ENCODE results near the gene IL1RN.
A peak's percentile ranks its signal among the peaks of the same experiment; 100 is the strongest.

Gene IL1RN

GRCh38 chr2:113113807-113114206, 13.6 kb upstream of the IL1RN start:
- Mint-ChIP-seq H3K4me1 (ENCODE audit: low read depth) (peaks cover 19% of the 10 kb centered on the region), H3K9me3 (no peaks in the 10 kb centered on the region), H3K4me3 (no peak overlapping the region), H3K27ac (no peak overlapping the region), H3K36me3 (ENCODE audit: low read depth) (no peaks in the 10 kb centered on the region), H3K27me3 (ENCODE audit: low read depth) (no peaks in the 10 kb centered on the region)
- no peak for DNase-seq (ENCODE audit: low spot score)

- Mint-ChIP-seq H3K4me3 (no peak overlapping the region), H3K4me1 (ENCODE audit: low read depth) (peaks cover 19% of the 10 kb centered on the region), H3K27me3 (ENCODE audit: low read depth) (no peaks in the 10 kb centered on the region), H3K27ac (no peak overlapping the region), H3K36me3 (ENCODE audit: low read depth) (no peaks in the 10 kb centered on the region), H3K9me3 (no peaks in the 10 kb centered on the region)
- DNase-seq (ENCODE audit: low spot score): no peak
Observed at GRCh38 chr2:113114224-113114945, 13.0 kb upstream of the IL1RN start.

- Mint-ChIP-seq H3K4me1 (ENCODE audit: low read depth) (peaks cover 22% of the 10 kb centered on the region), H3K9me3 (no peaks in the 10 kb centered on the region), H3K27ac (no peak overlapping the region), H3K36me3 (ENCODE audit: low read depth) (no peaks in the 10 kb centered on the region), H3K27me3 (ENCODE audit: low read depth) (no peaks in the 10 kb centered on the region), H3K4me3 (no peak overlapping the region)
- no peak for DNase-seq (ENCODE audit: low spot score)
Observed at GRCh38 chr2:113114996-113115395, 12.4 kb upstream of the IL1RN start.

- Mint-ChIP-seq H3K4me3 (peak overlapping the region; percentile 31), H3K4me1 (ENCODE audit: low read depth) (peaks cover 28% of the 10 kb centered on the region), H3K27ac (peak overlapping the region; percentile 52), H3K9me3 (no peaks in the 10 kb centered on the region), H3K36me3 (ENCODE audit: low read depth) (no peaks in the 10 kb centered on the region), H3K27me3 (ENCODE audit: low read depth) (no peaks in the 10 kb centered on the region)
- no peak for DNase-seq (ENCODE audit: low spot score)
Observed at GRCh38 chr2:113116100-113116958, 11.1 kb upstream of the IL1RN start.

GRCh38 chr2:113117541-113118262, 9.7 kb upstream of the IL1RN start:
- Mint-ChIP-seq H3K36me3 (ENCODE audit: low read depth) (no peaks in the 10 kb centered on the region), H3K4me1 (ENCODE audit: low read depth) (peaks cover 29% of the 10 kb centered on the region), H3K27me3 (ENCODE audit: low read depth) (no peaks in the 10 kb centered on the region), H3K9me3 (no peaks in the 10 kb centered on the region), H3K27ac (peak overlapping the region; percentile 33), H3K4me3 (no peak overlapping the region)
- peak; percentile 83 for DNase-seq (ENCODE audit: low spot score)

- Mint-ChIP-seq H3K4me3 (no peak overlapping the region), H3K9me3 (no peaks in the 10 kb centered on the region), H3K27me3 (ENCODE audit: low read depth) (no peaks in the 10 kb centered on the region), H3K4me1 (ENCODE audit: low read depth) (peaks cover 29% of the 10 kb centered on the region), H3K36me3 (ENCODE audit: low read depth) (no peaks in the 10 kb centered on the region), H3K27ac (no peak overlapping the region)
- DNase-seq (ENCODE audit: low spot score): no peak
Observed at GRCh38 chr2:113118263-113118657, 9.1 kb upstream of the IL1RN start.

- Mint-ChIP-seq H3K27ac (no peak overlapping the region), H3K36me3 (ENCODE audit: low read depth) (no peaks in the 10 kb centered on the region), H3K4me1 (ENCODE audit: low read depth) (peaks cover 36% of the 10 kb centered on the region), H3K4me3 (no peak overlapping the region), H3K27me3 (ENCODE audit: low read depth) (no peaks in the 10 kb centered on the region), H3K9me3 (no peaks in the 10 kb centered on the region)
- DNase-seq (ENCODE audit: low spot score): no peak
Observed at GRCh38 chr2:113119111-113119510, 8.3 kb upstream of the IL1RN start.

- DNase-seq (ENCODE audit: low spot score): no peak
- Mint-ChIP-seq H3K36me3 (ENCODE audit: low read depth) (no peaks in the 10 kb centered on the region), H3K4me3 (no peak overlapping the region), H3K4me1 (ENCODE audit: low read depth) (peaks cover 50% of the 10 kb centered on the region), H3K9me3 (no peaks in the 10 kb centered on the region), H3K27me3 (ENCODE audit: low read depth) (no peaks in the 10 kb centered on the region), H3K27ac (no peak overlapping the region)
Observed at GRCh38 chr2:113120861-113121260, 6.5 kb upstream of the IL1RN start.

GRCh38 chr2:113122364-113122763, 5.0 kb upstream of the IL1RN start:
- Mint-ChIP-seq H3K27ac (no peak overlapping the region), H3K4me3 (no peak overlapping the region), H3K4me1 (ENCODE audit: low read depth) (peaks cover 45% of the 10 kb centered on the region), H3K27me3 (ENCODE audit: low read depth) (no peaks in the 10 kb centered on the region), H3K36me3 (ENCODE audit: low read depth) (no peaks in the 10 kb centered on the region), H3K9me3 (no peaks in the 10 kb centered on the region)
- no peak for DNase-seq (ENCODE audit: low spot score)

GRCh38 chr2:113123726-113124125, 3.7 kb upstream of the IL1RN start:
- Mint-ChIP-seq H3K27me3 (ENCODE audit: low read depth) (no peaks in the 10 kb centered on the region), H3K4me3 (peak overlapping the region; percentile 19), H3K36me3 (ENCODE audit: low read depth) (no peaks in the 10 kb centered on the region), H3K9me3 (no peaks in the 10 kb centered on the region), H3K4me1 (ENCODE audit: low read depth) (peaks cover 37% of the 10 kb centered on the region), H3K27ac (peak overlapping the region; percentile 28)
- DNase-seq (ENCODE audit: low spot score): no peak

GRCh38 chr2:113124181-113124961, 3.0 kb upstream of the IL1RN start:
- Mint-ChIP-seq H3K36me3 (ENCODE audit: low read depth) (no peaks in the 10 kb centered on the region), H3K9me3 (no peaks in the 10 kb centered on the region), H3K27me3 (ENCODE audit: low read depth) (no peaks in the 10 kb centered on the region), H3K27ac (peak overlapping the region; percentile 28), H3K4me1 (ENCODE audit: low read depth) (peaks cover 37% of the 10 kb centered on the region), H3K4me3 (peak overlapping the region; percentile 28)
- DNase-seq (ENCODE audit: low spot score): no peak

GRCh38 chr2:113124984-113125855, 2.2 kb upstream of the IL1RN start:
- no peak for DNase-seq (ENCODE audit: low spot score)
- H3K4me3 Mint-ChIP-seq: no peak overlapping the region

More at GRCh38 chr2:113124984-113125855, 2.2 kb upstream of the IL1RN start:
- H3K36me3 Mint-ChIP-seq (ENCODE audit: low read depth): no peaks in the 10 kb centered on the region
- H3K27me3 Mint-ChIP-seq (ENCODE audit: low read depth): no peaks in the 10 kb centered on the region
- no peak overlapping the region for H3K27ac Mint-ChIP-seq
- peaks cover 33% of the 10 kb centered on the region for H3K4me1 Mint-ChIP-seq (ENCODE audit: low read depth)
- H3K9me3 Mint-ChIP-seq: no peaks in the 10 kb centered on the region
